GM12878 (cell line): ENCODE data around the gene TCF25. TPM values are rescaled to one million over a fixed set of nuclear protein-coding genes. Genes with fewer than 3 reads are reported as not detected.

Experiments
- ATAC-seq: fragments of 200-7000 bp; cut with Tn5 transposase; 3 replicates; pipeline ENCODE4 v1.9.1; 2020; ENCODE audit warnings: mild to moderate bottlenecking, moderate library complexity
- BruUV-seq: library from RNA; stranded (reverse); fragments of 400-500 nt; replicated peaks from 2 replicates; lab custom pipeline; 2021; lab: Mats Ljungman, UMichigan
- CTCF ChIA-PET: fragments of 300-600 bp; sonication (Branson Sonifier 250); formaldehyde crosslinking; extraction: SDS; loops from one replicate; lab custom pipeline; 2021; ENCODE audit warnings: inconsistent platforms; lab: Yijun Ruan, JAX
- POLR2A ChIA-PET: fragments of 350-600 bp; formaldehyde crosslinking; extraction: SDS; loops from one replicate; lab custom pipeline; 2021; ENCODE audit warnings: inconsistent platforms; lab: Charles Lee
- RAD21 ChIA-PET: fragments of 300-600 bp; sonication (Branson Sonifier 250); formaldehyde crosslinking; loops from one replicate; lab custom pipeline; 2023; ENCODE audit warnings: antibody characterized with exemption; ENCODE audit not compliant: unreplicated experiment; lab: Charles Lee
- SMC1A ChIA-PET: fragments of 300-600 bp; sonication (Branson Sonifier 250); formaldehyde crosslinking; loops from one replicate; lab custom pipeline; 2023; ENCODE audit not compliant: unreplicated experiment, uncharacterized antibody; lab: Charles Lee
- DNase-seq: peaks from one replicate; pipeline ENCODE4 v3.0.0-alpha.2; 2011; ENCODE audit warnings: low read depth, low spot score
- FAIRE-seq: peaks from 3 replicates; lab custom pipeline; 2011; peaks lifted over from hg19 to GRCh38; lab: Jason Lieb, UNC
- H2AFZ ChIP-seq: 2 replicates; pipeline ENCODE4 v1.6.0; 2011; ENCODE audit warnings: low read depth, low read length, control low read depth; ENCODE audit not compliant: control insufficient read depth
- H3K27ac ChIP-seq: 2 replicates; pipeline ENCODE4 v1.5.1; 2011; ENCODE audit warnings: control low read depth; ENCODE audit not compliant: control insufficient read depth, insufficient read depth
- H3K27me3 ChIP-seq, 2 experiments: replicated peaks in 1 of 2; 2 replicates each; pipeline versions ENCODE4 v1.6.0 to v1.6.1; 2011; ENCODE audit warnings: low read length in 1 of 2; ENCODE audit not compliant: control insufficient read depth in 2 of 2, insufficient read depth in 2 of 2
- H3K36me3 ChIP-seq, 2 experiments: 2 replicates each; pipeline ENCODE4 v1.5.1; 2011; ENCODE audit warnings: low read length in 1 of 2; ENCODE audit not compliant: control insufficient read depth in 2 of 2, insufficient read depth in 2 of 2
- H3K4me1 ChIP-seq: 2 replicates; pipeline ENCODE4 v1.6.1; 2011; ENCODE audit warnings: mild to moderate bottlenecking, low read length, moderate library complexity, mixed read lengths; ENCODE audit not compliant: control insufficient read depth, insufficient read depth
- H3K4me2 ChIP-seq: 2 replicates; pipeline ENCODE4 v1.6.0; 2011; ENCODE audit warnings: control low read depth; ENCODE audit not compliant: control insufficient read depth, insufficient read depth
- H3K4me3 ChIP-seq: fragments of 200-600 bp; sonication (generic); 2 replicates; pipeline ENCODE4 v1.5.1; 2016
- H3K79me2 ChIP-seq: 2 replicates; pipeline ENCODE4 v1.6.0; 2011; ENCODE audit warnings: low read length; ENCODE audit not compliant: control insufficient read depth, insufficient read depth
- H3K9ac ChIP-seq: 2 replicates; pipeline ENCODE4 v1.8.0; 2011; ENCODE audit warnings: low read length, control low read depth, mixed read lengths; ENCODE audit not compliant: control insufficient read depth, insufficient read depth
- H3K9me3 ChIP-seq: replicated peaks from 3 replicates; pipeline ENCODE4 v1.5.1; 2011; ENCODE audit warnings: mild to moderate bottlenecking, low read length; ENCODE audit not compliant: control insufficient read depth, insufficient read depth
- H4K20me1 ChIP-seq: 2 replicates; pipeline ENCODE4 v1.6.0; 2011; ENCODE audit not compliant: control insufficient read depth, insufficient read depth
- BRCA1 ChIP-seq: IDR thresholded peaks from 2 replicates; pipeline ENCODE4 v1.6.1; 2011; ENCODE audit warnings: low read depth, low read length, improper control_type of control experiment
- CBX3 ChIP-seq: fragments of 200-600 bp; sonication (generic); IDR thresholded peaks from 2 replicates; pipeline ENCODE4 v1.6.1; 2016; ENCODE audit warnings: low read depth, borderline replicate concordance
- CTCF ChIP-seq, 3 experiments: IDR thresholded peaks in 2 of 3; conservative IDR thresholded peaks in 1 of 3; 2 replicates each; pipeline ENCODE4 v1.5.1; 2011; ENCODE audit warnings: low read depth in 3 of 3, low read length in 3 of 3, mild to moderate bottlenecking in 3 of 3, control low read depth in 2 of 3, moderate library complexity in 2 of 3, inconsistent platforms in 1 of 3, mixed read lengths in 1 of 3; ENCODE audit not compliant: control insufficient read depth in 2 of 3, insufficient read depth in 1 of 3; ENCODE audit errors: extremely low read depth in 1 of 3
- DPF2 ChIP-seq: fragments of 450-650 bp; IDR thresholded peaks from 2 replicates; pipeline ENCODE4 v1.6.1; 2017; ENCODE audit warnings: mild to moderate bottlenecking
- EZH2 ChIP-seq: IDR thresholded peaks from 2 replicates; pipeline ENCODE4 v1.6.1; 2012; ENCODE audit warnings: low read depth, mild to moderate bottlenecking, control low read depth, inconsistent platforms, low read length, borderline replicate concordance; ENCODE audit not compliant: control insufficient read depth
- HDGF ChIP-seq: fragments of 450-650 bp; IDR thresholded peaks from 2 replicates; pipeline ENCODE4 v1.6.1; 2016; ENCODE audit warnings: antibody characterized with exemption
- KDM1A ChIP-seq: fragments of 200-600 bp; sonication (generic); IDR thresholded peaks from 2 replicates; pipeline ENCODE4 v1.6.1; 2016; ENCODE audit warnings: borderline replicate concordance
- LARP7 ChIP-seq: fragments of 450-650 bp; IDR thresholded peaks from 2 replicates; pipeline ENCODE4 v1.6.1; 2017; ENCODE audit warnings: mild to moderate bottlenecking
- MAX ChIP-seq: IDR thresholded peaks from 2 replicates; pipeline ENCODE4 v1.6.1; 2012; ENCODE audit warnings: low read depth, low read length, improper control_type of control experiment
- NR2C2 ChIP-seq: IDR thresholded peaks from 2 replicates; pipeline ENCODE4 v1.6.1; 2011; ENCODE audit warnings: borderline replicate concordance, low read depth; ENCODE audit not compliant: control insufficient read depth, insufficient read length
- PML ChIP-seq: IDR thresholded peaks from 2 replicates; pipeline ENCODE4 v1.6.1; 2012; ENCODE audit warnings: low read length, inconsistent platforms
- SIN3A ChIP-seq: IDR thresholded peaks from 2 replicates; pipeline ENCODE4 v1.6.1; 2012; ENCODE audit warnings: low read depth, low read length, improper control_type of control experiment
- SREBF1 ChIP-seq: IDR thresholded peaks from 2 replicates; pipeline ENCODE4 v1.6.1; 2012; ENCODE audit warnings: mild to moderate bottlenecking, low read length
- SUPT20H ChIP-seq: IDR thresholded peaks from 2 replicates; pipeline ENCODE4 v1.6.1; 2011; ENCODE audit warnings: low read depth, mild to moderate bottlenecking, low read length, moderate library complexity, borderline replicate concordance; ENCODE audit not compliant: control insufficient read depth
- SUZ12 ChIP-seq: fragments of 200-600 bp; sonication (generic); IDR thresholded peaks from one replicate; pipeline ENCODE4 v1.6.1; 2018; ENCODE audit warnings: antibody characterized with exemption, mild to moderate bottlenecking; ENCODE audit not compliant: unreplicated experiment
- TCF7 ChIP-seq: IDR thresholded peaks from 2 replicates; pipeline ENCODE4 v1.6.1; 2014; ENCODE audit warnings: antibody characterized with exemption, borderline replicate concordance
- ZNF24 ChIP-seq: fragments of 450-650 bp; IDR thresholded peaks from 2 replicates; pipeline ENCODE4 v1.6.1; 2017; ENCODE audit warnings: antibody characterized with exemption, mild to moderate bottlenecking
- WGBS: methylation state at CpG from one replicate; pipeline ENCODE4 v1.1.6; 2016; ENCODE audit warnings: low lambda C conversion rate; ENCODE audit not compliant: insufficient replicate concordance, insufficient coverage; ENCODE audit errors: missing lambda C conversion rate; 5-methylcytosine and 5-hydroxymethylcytosine counted together
- in situ Hi-C: fragments of 300-500 bp; cut with MboI; formaldehyde crosslinking; loops from 9 replicates; pipeline ENCODE4 v1.14.3; 2018; ENCODE audit warnings: mixed read lengths
- intact Hi-C: fragments of 100-400 bp; cut with micrococcal nuclease; formaldehyde crosslinking; loops from one replicate; pipeline ENCODE4 v1.14.2; 2022; ENCODE audit not compliant: unreplicated experiment
- polyA plus RNA-seq, 11 experiments: library from polyadenylated mRNA; depleted of rRNA in 4 of 11; unstranded in 6 of 11; stranded (reverse) in 5 of 11; fragments of >200 nt; fragmentation: Nextera tagmentation in 4 of 11; fragmentation: Illumina TruSeq in 1 of 11; extraction: Ambion mirVana in 4 of 11; extraction: Trizol in 1 of 11; gene quantifications; 1 replicate in 1 of 11; 2 replicates in 10 of 11; pipeline versions ENCODE4 v1.2.1 to v1.2.3, GENCODE V29; 2011 to 2016; ENCODE audit warnings: inconsistent platforms in 2 of 11, missing spikeins in 2 of 11, low read depth in 1 of 11
- total RNA-seq, 4 experiments: library from RNA; depleted of rRNA in 3 of 4; stranded (reverse); fragments of >200 nt in 3 of 4; fragmentation: Illumina TruSeq in 1 of 4; extraction: Trizol in 1 of 4; gene quantifications; 2 replicates each; pipeline versions ENCODE4 v1.2.1 to v1.2.3, GENCODE V29; 2013 to 2021
- TF ChIP-seq, protein P1 (sequence below): fragments of 450-650 bp; IDR thresholded peaks from 2 replicates; pipeline ENCODE4 v1.6.1; 2017; ENCODE audit warnings: low read depth, mild to moderate bottlenecking, moderate library complexity

The TCF25 gene
- total and polyA plus RNA-seq, 10 of the 15 experiments (the other 5 are each of a cell fraction or from before 2014, with no cell fraction given), result 8.4 to 130 (median 89.4) TPM

DNA sequence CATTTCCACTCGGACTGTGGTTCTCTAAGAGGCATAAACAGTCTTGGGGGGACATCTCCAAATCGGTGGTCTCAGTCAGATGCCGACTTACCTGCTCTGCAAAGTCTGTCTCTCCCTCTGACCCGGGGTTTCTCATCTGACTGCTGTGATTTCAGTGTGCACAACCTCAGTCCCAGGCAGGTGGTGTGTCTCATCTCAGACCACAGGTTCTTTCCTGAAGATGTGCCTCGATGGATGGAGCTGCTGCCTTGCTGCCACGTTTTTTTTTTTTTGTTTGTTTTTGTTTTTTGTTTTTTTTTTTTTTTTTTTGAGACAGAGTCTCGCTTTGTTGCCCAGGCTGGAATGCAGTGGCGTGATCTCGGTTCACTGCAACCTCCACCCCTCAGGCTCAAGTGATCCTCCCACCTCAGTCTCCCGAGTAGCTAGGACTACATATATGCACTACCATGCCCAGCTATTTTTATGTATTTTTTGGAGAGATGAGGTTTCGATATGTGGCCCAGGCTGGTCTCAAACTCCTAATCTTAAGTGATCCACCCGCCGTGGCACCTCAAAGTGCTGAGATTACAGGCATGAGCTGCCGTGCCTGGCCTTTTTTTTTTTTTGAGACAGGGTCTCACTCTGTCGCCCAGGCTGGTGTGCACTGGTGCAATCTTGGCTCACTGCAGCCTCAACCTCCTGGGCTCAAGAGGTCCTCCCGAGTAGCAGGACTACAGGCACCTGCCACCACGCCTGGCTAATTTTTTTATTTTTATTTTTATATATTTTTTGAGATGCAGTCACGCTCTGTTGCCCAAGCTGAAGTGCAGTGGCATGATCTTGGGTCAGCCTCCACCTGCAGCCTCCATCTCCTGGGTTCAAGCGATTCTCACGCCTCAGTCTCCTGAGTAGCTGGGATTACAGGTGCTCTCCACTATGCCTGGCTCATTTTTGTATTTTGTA lies 29.7 kb upstream of the TCF25 start:
- no peaks in the 10 kb centered on the region for H3K79me2 ChIP-seq
- DNase-seq, result no peak
- H3K27ac ChIP-seq, result no peak overlapping the region
- intact Hi-C loops (no loop called here), in situ Hi-C loops (no loop called here)
- H3K36me3 ChIP-seq, result no peaks in the 10 kb centered on the region
- RAD21 ChIA-PET, result no interaction called here
- ATAC-seq, result no peak
- no peak overlapping the region for H2AFZ ChIP-seq
- no peaks in the 10 kb centered on the region for H3K9me3 ChIP-seq
- FAIRE-seq, result no peak
- H4K20me1 ChIP-seq, result no peaks in the 10 kb centered on the region
- peaks cover 3% of the 10 kb centered on the region for H3K4me1 ChIP-seq
- no peak overlapping the region for H3K4me2 ChIP-seq
- 21% methylated on average over 16 of the region's 20 CpGs for whole genome bisulfite sequencing
- CTCF ChIA-PET, result interaction anchor here (0.7 to 1.0 kb wide), 2 partner anchors 18 to 137 kb away, joined by 3 to 4 read pairs; no protein-coding TSS in a partner anchor
- H3K27me3 ChIP-seq, result no peaks in the 10 kb centered on the region
- SMC1A ChIA-PET, result interaction anchor here (0.8 kb wide), 1 partner anchor 17 kb away, joined by 3 read pairs; no protein-coding TSS in a partner anchor
- no TSS peak for BruUV-seq
- POLR2A ChIA-PET, result no interaction called here
- no peak overlapping the region for H3K9ac ChIP-seq
- H3K4me3 ChIP-seq, result no peak overlapping the region
- TF ChIP-seq PML (no peak), SIN3A (no peak), KDM1A (no peak), LARP7 (no peak), CBX3 (no peak), SUZ12 (no peak), HDGF (no peak), ZNF24 (no peak), SREBF1 (no peak), BRCA1 (no peak), MAX (no peak), DPF2 (no peak), EZH2 (no peak), CTCF (IDR thresholded peaks at IDR 0.05 in 2 of 3, conservative IDR thresholded peaks at IDR 0.05 in 1 of 3; ENCODE audit: control insufficient read depth in 2 of 3, extremely low read depth in 1 of 3, insufficient read depth in 1 of 3, low read depth in 3 of 3, low read length in 3 of 3) (no peak), NR2C2 (no peak), TCF7 (no peak), SUPT20H (no peak)
- TF ChIP-seq, protein P1, sequence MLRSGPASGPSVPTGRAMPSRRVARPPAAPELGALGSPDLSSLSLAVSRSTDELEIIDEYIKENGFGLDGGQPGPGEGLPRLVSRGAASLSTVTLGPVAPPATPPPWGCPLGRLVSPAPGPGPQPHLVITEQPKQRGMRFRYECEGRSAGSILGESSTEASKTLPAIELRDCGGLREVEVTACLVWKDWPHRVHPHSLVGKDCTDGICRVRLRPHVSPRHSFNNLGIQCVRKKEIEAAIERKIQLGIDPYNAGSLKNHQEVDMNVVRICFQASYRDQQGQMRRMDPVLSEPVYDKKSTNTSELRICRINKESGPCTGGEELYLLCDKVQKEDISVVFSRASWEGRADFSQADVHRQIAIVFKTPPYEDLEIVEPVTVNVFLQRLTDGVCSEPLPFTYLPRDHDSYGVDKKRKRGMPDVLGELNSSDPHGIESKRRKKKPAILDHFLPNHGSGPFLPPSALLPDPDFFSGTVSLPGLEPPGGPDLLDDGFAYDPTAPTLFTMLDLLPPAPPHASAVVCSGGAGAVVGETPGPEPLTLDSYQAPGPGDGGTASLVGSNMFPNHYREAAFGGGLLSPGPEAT, result no peak
